GM12878 (cell line): ENCODE measurements around the gene WHAMM. TPM values are rescaled to one million over a fixed set of nuclear protein-coding genes. Genes with fewer than 3 reads are reported as not detected.

Experiments used
- ATF7 ChIP-seq: fragments of 450-650 bp; IDR thresholded peaks from 2 replicates; pipeline ENCODE4 v1.6.1; 2016; ENCODE audit warnings: low read depth, mild to moderate bottlenecking
- LARP7 ChIP-seq: fragments of 450-650 bp; IDR thresholded peaks from 2 replicates; pipeline ENCODE4 v1.6.1; 2017; ENCODE audit warnings: mild to moderate bottlenecking
- SIN3A ChIP-seq: IDR thresholded peaks from 2 replicates; pipeline ENCODE4 v1.6.1; 2012; ENCODE audit warnings: low read depth, low read length, improper control_type of control experiment
- ZBTB4 ChIP-seq: fragments of 450-650 bp; formaldehyde crosslinking; IDR thresholded peaks from 2 replicates; pipeline ENCODE4 v1.4.0; 2022; ENCODE audit warnings: mild to moderate bottlenecking, moderate library complexity
- polyA plus RNA-seq, 11 experiments: library from polyadenylated mRNA; depleted of rRNA in 4 of 11; unstranded in 6 of 11; stranded (reverse) in 5 of 11; fragments of >200 nt; fragmentation: Nextera tagmentation in 4 of 11; fragmentation: Illumina TruSeq in 1 of 11; extraction: Ambion mirVana in 4 of 11; extraction: Trizol in 1 of 11; gene quantifications; 1 replicate in 1 of 11; 2 replicates in 10 of 11; pipeline versions ENCODE4 v1.2.1 to v1.2.3, GENCODE V29; 2011 to 2016; ENCODE audit warnings: inconsistent platforms in 2 of 11, missing spikeins in 2 of 11, low read depth in 1 of 11
- total RNA-seq, 4 experiments: library from RNA; depleted of rRNA in 3 of 4; stranded (reverse); fragments of >200 nt in 3 of 4; fragmentation: Illumina TruSeq in 1 of 4; extraction: Trizol in 1 of 4; gene quantifications; 2 replicates each; pipeline versions ENCODE4 v1.2.1 to v1.2.3, GENCODE V29; 2013 to 2021
- TF ChIP-seq, protein P1 (sequence below): fragments of 450-650 bp; IDR thresholded peaks from 2 replicates; pipeline ENCODE4 v1.6.1; 2017; ENCODE audit warnings: antibody characterized with exemption, mild to moderate bottlenecking, moderate library complexity
- TF ChIP-seq, protein P2 (sequence below): IDR thresholded peaks from 2 replicates; pipeline ENCODE4 v1.6.1; 2012; ENCODE audit warnings: low read depth, low read length, improper control_type of control experiment

The WHAMM gene
- total and polyA plus RNA-seq, 10 of the 15 experiments (the other 5 are each of a cell fraction or from before 2014, with no cell fraction given): 0.87 to 6.7 (median 2.5) TPM

GRCh38 chr15:82852941-82853561 is 43.6 kb downstream of the WHAMM start (continued):
- TF ChIP-seq SIN3A (no peak), ZBTB4 (no peak), ATF7 (no peak), LARP7 (no peak)
- TF ChIP-seq, protein P1, sequence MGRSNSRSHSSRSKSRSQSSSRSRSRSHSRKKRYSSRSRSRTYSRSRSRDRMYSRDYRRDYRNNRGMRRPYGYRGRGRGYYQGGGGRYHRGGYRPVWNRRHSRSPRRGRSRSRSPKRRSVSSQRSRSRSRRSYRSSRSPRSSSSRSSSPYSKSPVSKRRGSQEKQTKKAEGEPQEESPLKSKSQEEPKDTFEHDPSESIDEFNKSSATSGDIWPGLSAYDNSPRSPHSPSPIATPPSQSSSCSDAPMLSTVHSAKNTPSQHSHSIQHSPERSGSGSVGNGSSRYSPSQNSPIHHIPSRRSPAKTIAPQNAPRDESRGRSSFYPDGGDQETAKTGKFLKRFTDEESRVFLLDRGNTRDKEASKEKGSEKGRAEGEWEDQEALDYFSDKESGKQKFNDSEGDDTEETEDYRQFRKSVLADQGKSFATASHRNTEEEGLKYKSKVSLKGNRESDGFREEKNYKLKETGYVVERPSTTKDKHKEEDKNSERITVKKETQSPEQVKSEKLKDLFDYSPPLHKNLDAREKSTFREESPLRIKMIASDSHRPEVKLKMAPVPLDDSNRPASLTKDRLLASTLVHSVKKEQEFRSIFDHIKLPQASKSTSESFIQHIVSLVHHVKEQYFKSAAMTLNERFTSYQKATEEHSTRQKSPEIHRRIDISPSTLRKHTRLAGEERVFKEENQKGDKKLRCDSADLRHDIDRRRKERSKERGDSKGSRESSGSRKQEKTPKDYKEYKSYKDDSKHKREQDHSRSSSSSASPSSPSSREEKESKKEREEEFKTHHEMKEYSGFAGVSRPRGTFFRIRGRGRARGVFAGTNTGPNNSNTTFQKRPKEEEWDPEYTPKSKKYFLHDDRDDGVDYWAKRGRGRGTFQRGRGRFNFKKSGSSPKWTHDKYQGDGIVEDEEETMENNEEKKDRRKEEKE: no peak
- TF ChIP-seq, protein P2, sequence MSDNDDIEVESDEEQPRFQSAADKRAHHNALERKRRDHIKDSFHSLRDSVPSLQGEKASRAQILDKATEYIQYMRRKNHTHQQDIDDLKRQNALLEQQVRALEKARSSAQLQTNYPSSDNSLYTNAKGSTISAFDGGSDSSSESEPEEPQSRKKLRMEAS: no peak
